Bronchial epithelial cell (primary cell): ENCODE measurements around the gene TEX35. TPM values are rescaled to one million over a fixed set of nuclear protein-coding genes. Genes with fewer than 3 reads are reported as not detected.

Experiments
- DNase-seq: peaks from one replicate; pipeline ENCODE4 v3.0.0-alpha.2; 2010; ENCODE audit warnings: low read depth
- FAIRE-seq: peaks from 2 replicates; lab custom pipeline; 2011; peaks lifted over from hg19 to GRCh38; lab: Jason Lieb, UNC
- H3K27me3 ChIP-seq: 2 replicates; pipeline ENCODE4 v1.5.1; 2011; ENCODE audit warnings: low read length; ENCODE audit not compliant: control insufficient read depth, insufficient read depth
- H3K36me3 ChIP-seq: 2 replicates; pipeline ENCODE4 v1.5.1; 2011; ENCODE audit warnings: low read length; ENCODE audit not compliant: control insufficient read depth, insufficient read depth
- H3K4me3 ChIP-seq: 2 replicates; pipeline ENCODE4 v1.5.1; 2011; ENCODE audit warnings: mild to moderate bottlenecking, low read depth, low read length, control low read depth
- total RNA-seq: library from RNA; depleted of rRNA; stranded (reverse); fragments of >200 nt; gene quantifications from 2 replicates; pipeline ENCODE4 v1.2.1, GENCODE V29; 2014
- TF ChIP-seq, protein P1 (sequence below): IDR thresholded peaks from 2 replicates; pipeline ENCODE4 v1.5.1; 2011; ENCODE audit warnings: mild to moderate bottlenecking, moderate library complexity, low read length, control low read depth, inconsistent platforms; ENCODE audit not compliant: insufficient read depth, severe bottlenecking

Gene TEX35
- total RNA-seq, 1 donor from 2014 or later = not detected

DNA sequence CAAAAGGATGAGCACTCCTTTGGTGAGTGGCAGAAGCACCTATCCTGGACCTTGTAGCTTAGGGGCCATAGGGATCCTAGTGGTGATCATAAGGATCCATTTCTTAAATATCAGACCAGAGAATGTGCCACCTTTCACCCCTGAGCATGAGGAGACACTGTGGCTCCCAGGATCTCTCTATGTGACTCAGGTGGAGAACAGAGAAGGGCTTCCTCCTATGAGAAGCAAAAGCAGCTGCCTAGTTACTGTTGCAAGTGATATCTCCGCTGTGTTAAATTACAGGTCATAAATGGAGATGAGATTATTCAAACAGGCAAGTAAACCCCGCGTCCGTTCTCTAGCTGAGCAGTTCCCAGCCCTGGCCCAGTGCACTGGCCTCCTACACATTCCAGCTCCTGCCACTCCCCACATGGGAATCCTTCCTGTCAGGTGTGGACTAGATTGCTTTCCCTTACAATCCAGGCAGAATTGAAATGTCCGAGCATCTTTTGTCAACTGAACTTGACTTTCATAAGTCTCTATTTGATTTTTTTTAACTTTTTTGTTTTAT lies 42.4 kb upstream of the TEX35 start:
- no peak for DNase-seq
- no peak for FAIRE-seq
- Histone ChIP-seq H3K27me3 (no peaks in the 10 kb centered on the region), H3K4me3 (no peak overlapping the region), H3K36me3 (peaks cover 13% of the 10 kb centered on the region)
- TF ChIP-seq, protein P1, sequence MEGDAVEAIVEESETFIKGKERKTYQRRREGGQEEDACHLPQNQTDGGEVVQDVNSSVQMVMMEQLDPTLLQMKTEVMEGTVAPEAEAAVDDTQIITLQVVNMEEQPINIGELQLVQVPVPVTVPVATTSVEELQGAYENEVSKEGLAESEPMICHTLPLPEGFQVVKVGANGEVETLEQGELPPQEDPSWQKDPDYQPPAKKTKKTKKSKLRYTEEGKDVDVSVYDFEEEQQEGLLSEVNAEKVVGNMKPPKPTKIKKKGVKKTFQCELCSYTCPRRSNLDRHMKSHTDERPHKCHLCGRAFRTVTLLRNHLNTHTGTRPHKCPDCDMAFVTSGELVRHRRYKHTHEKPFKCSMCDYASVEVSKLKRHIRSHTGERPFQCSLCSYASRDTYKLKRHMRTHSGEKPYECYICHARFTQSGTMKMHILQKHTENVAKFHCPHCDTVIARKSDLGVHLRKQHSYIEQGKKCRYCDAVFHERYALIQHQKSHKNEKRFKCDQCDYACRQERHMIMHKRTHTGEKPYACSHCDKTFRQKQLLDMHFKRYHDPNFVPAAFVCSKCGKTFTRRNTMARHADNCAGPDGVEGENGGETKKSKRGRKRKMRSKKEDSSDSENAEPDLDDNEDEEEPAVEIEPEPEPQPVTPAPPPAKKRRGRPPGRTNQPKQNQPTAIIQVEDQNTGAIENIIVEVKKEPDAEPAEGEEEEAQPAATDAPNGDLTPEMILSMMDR = no peak

DNA sequence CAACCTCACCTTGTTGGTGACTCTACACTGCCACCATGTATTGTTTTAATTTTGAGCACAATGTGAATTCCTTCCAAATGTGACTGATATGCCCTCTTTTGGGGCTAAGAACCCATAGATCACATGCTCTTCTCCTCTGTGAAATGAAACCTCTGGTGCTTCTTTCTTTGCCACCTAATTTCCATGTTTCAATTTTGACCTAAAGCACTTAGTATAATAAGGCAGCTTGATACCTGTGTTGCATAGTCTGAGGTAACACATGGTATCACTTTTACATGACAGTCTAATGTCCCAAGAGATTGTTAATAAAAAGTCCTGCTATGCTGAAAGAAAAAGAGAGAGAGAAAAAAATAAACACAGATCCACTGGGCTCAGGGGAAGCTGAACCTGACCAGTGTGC lies 40.4 kb upstream of the TEX35 start:
- no peaks in the 10 kb centered on the region for H3K27me3 ChIP-seq
- DNase-seq (no peak), FAIRE-seq (no peak)
- peaks cover 9% of the 10 kb centered on the region for H3K36me3 ChIP-seq
- TF ChIP-seq, protein P1 = no peak
- H3K4me3 ChIP-seq = no peak overlapping the region

DNA sequence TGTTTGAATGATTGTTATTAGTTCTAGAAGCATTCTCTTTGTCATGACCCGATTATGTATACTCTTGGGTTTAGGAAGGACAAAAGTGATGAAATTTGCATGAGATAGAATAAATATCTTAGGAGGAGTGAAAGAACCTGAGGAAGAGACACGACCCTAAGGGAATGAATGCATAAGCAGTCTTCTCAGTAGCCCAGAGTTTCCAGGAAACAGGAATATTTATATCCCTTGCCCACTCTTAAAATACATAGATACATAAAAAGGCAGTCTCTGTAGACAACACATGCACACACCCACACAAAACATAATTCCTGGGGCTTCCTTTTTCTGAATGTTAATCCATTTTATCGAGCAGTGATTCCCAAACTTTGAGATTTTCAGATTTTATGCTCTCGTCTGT lies 35.5 kb upstream of the TEX35 start:
- TF ChIP-seq, protein P1 = no peak
- H3K27me3 ChIP-seq = no peaks in the 10 kb centered on the region
- FAIRE-seq (no peak), DNase-seq (no peak)
- peaks cover 5% of the 10 kb centered on the region for H3K36me3 ChIP-seq
- H3K4me3 ChIP-seq = no peak overlapping the region

DNA sequence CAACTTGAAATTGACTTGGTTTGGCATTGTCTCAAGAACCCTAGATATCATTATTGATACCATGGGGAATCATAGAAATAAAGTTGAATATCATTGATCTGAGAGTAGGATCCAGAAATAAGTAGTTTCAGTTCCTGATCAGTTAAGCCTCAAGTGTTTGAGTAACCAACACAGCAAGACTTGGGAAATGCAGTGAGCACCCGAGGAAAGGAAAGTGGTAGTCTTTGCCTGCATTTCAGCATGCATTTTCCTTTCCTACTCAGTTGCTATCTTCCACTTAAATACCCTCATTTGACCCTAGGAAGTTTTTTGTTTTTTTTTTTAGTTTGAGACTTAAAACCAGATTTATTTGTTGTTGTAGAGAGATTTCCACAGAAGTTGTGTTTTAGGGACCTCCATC lies 35.1 kb upstream of the TEX35 start:
- H3K27me3 ChIP-seq = no peaks in the 10 kb centered on the region
- H3K36me3 ChIP-seq = peaks cover 5% of the 10 kb centered on the region
- no peak for FAIRE-seq
- H3K4me3 ChIP-seq = no peak overlapping the region
- TF ChIP-seq, protein P1 = no peak
- no peak for DNase-seq

DNA sequence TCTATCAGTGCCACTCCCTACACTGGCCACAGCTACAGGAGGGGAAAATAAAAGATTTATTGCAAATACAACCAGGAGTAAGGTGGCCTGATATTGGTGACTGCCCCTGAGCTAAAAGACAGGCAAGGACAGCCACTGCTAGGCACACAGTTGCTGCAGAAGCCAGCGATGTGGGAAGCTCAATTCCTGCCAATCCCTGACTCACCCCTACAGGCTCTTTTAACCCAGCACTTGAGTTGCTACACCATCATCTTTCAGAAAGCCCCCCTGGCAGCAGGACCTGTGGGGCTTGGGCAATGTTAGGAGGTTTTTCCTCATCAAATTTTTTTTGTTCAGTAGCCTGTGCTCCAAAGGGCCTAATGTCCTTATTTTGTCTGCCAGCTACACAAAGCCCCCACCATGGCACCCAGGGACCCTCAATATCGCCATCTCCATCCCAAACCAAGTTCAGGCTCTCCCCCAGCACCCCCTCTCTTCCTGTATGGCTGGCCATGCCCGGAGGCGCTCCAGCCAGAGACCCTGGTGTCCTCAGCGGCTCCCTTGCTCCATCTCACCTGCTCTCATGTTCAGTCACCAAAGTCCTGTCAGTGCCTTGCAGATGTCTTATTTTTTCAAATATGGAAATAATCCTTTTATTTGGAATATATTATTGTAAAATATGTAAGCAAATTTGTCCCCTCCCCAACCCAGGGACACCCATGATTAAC lies 29.5 kb upstream of the TEX35 start:
- no peaks in the 10 kb centered on the region for H3K36me3 ChIP-seq
- no peak overlapping the region for H3K4me3 ChIP-seq
- DNase-seq = no peak
- TF ChIP-seq, protein P1 = no peak
- H3K27me3 ChIP-seq = no peaks in the 10 kb centered on the region
- no peak for FAIRE-seq
